ENCODE data around the gene REEP5. TPM values are rescaled to one million over a fixed set of nuclear protein-coding genes. Genes with fewer than 3 reads are reported as not detected.
A peak's percentile ranks its signal among the peaks of the same experiment; 100 is the strongest.
"Not testable (repeated sequence)": the region's sequence is repeated elsewhere in the genome, so short reads cannot be mapped to it uniquely, and the experiment has no call there.

REEP5 gene
- polyA plus RNA-seq, 1 donor (not counting 4 experiments of a cell fraction or from before 2014, with no cell fraction given): 298 TPM

GRCh38 chr5:112860929-112861637, 60.9 kb downstream of the REEP5 start, which contains the start of gene SRP19:
SRP19 (plus strand) TSS chr5:112861287; CDS start chr5:112861377, 90 bp downstream.
- Histone ChIP-seq H4K20me1 (ENCODE audit: control insufficient read depth, extremely low read depth, insufficient read depth, low read length) (no peaks in the 10 kb centered on the region), H2AFZ (ENCODE audit: control insufficient read depth, low read length) (peak within 1 kb of the TSS; percentile 92), H3K27ac (ENCODE audit: control insufficient read depth, insufficient read depth, low read length) (peak within 1 kb of the TSS; percentile 94), H3K36me3 (ENCODE audit: control insufficient read depth in 2 of 2, extremely low read depth in 1 of 2, insufficient read depth in 2 of 2, low read length in 2 of 2) (peaks cover 1 to 19% of the 10 kb centered on the region in 2 experiments), H3K9me1 (ENCODE audit: control insufficient read depth, extremely low read depth, insufficient read depth, low read length) (no peaks in the 10 kb centered on the region), H3K4me3 (ENCODE audit: control insufficient read depth in 2 of 3, extremely low read depth in 1 of 3, insufficient read depth in 2 of 3, low read depth in 1 of 3, low read length in 3 of 3) (peak within 1 kb of the TSS; percentile 81 to 100 (median 99)), H3K27me3 (ENCODE audit: control insufficient read depth, extremely low read depth, insufficient read depth, low read length) (no peaks in the 10 kb centered on the region), H3K4me1 (ENCODE audit: control insufficient read depth, extremely low read depth, insufficient read depth, low read length) (peaks cover 23% of the 10 kb centered on the region), H3K79me2 (ENCODE audit: control insufficient read depth, insufficient read depth, low read length) (peaks cover 40% of the 10 kb centered on the region), H3K4me2 (ENCODE audit: control insufficient read depth, extremely low read depth, insufficient read depth, low read depth, low read length) (peak within 1 kb of the TSS; percentile 96), H3K9me3 (ENCODE audit: control insufficient read depth, low read depth, low read length) (no peaks in the 10 kb centered on the region), H3K9ac (ENCODE audit: control insufficient read depth, extremely low read depth, insufficient read depth, low read length) (peak within 1 kb of the TSS; percentile 97)
- DNase-seq (ENCODE audit: low read depth, low spot score): peak; percentile 81
- no peak for TF ChIP-seq EZH2 (IDR thresholded peaks at IDR 0.05; ENCODE audit: low read length)
- TF ChIP-seq, protein P1, sequence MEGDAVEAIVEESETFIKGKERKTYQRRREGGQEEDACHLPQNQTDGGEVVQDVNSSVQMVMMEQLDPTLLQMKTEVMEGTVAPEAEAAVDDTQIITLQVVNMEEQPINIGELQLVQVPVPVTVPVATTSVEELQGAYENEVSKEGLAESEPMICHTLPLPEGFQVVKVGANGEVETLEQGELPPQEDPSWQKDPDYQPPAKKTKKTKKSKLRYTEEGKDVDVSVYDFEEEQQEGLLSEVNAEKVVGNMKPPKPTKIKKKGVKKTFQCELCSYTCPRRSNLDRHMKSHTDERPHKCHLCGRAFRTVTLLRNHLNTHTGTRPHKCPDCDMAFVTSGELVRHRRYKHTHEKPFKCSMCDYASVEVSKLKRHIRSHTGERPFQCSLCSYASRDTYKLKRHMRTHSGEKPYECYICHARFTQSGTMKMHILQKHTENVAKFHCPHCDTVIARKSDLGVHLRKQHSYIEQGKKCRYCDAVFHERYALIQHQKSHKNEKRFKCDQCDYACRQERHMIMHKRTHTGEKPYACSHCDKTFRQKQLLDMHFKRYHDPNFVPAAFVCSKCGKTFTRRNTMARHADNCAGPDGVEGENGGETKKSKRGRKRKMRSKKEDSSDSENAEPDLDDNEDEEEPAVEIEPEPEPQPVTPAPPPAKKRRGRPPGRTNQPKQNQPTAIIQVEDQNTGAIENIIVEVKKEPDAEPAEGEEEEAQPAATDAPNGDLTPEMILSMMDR (optimal IDR thresholded peaks at IDR 0.05 in 1 of 3, IDR thresholded peaks at IDR 0.05 in 1 of 3, conservative IDR thresholded peaks at IDR 0.05 in 1 of 3; ENCODE audit: extremely low read depth in 1 of 3, insufficient read depth in 2 of 3, low read length in 3 of 3): peak in 1 of 3 experiments; percentile 8
- peak; percentile 76 for FAIRE-seq
- dilution Hi-C loops (cut with MboI; ENCODE audit: extremely low pct_ligation_motif_present, low sequenced_read_pairs): no loop called here

DNA sequence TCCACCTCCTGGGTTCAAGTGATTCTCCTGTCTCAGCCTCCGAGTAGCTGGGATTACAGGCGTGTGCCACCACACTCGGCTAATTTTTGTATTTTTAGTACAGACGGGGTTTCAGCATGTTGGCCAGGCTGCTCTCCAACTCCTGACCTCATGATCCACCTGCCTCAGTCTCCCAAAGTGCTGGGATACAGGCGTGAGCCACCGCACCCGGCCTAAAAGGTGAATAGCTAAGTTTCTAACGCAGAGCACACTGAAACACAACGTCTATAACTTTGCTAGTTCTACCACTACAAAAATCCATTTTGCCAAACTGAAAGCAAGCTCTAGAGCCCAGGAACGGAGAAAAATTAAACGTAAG, 61.5 kb downstream of the REEP5 start:
- H3K27me3 ChIP-seq (ENCODE audit: control insufficient read depth, extremely low read depth, insufficient read depth, low read length); DNase-seq (ENCODE audit: low read depth, low spot score); dilution Hi-C loops (cut with MboI; ENCODE audit: extremely low pct_ligation_motif_present, low sequenced_read_pairs); H3K9me3 ChIP-seq (ENCODE audit: control insufficient read depth, low read depth, low read length); FAIRE-seq; H3K9me1 ChIP-seq (ENCODE audit: control insufficient read depth, extremely low read depth, insufficient read depth, low read length); H4K20me1 ChIP-seq (ENCODE audit: control insufficient read depth, extremely low read depth, insufficient read depth, low read length): not testable (repeated sequence)
- H3K36me3 ChIP-seq (ENCODE audit: control insufficient read depth in 2 of 2, extremely low read depth in 1 of 2, insufficient read depth in 2 of 2, low read length in 2 of 2): peaks cover 1 to 19% of the 10 kb centered on the region in 2 experiments
- H3K4me3 ChIP-seq (ENCODE audit: control insufficient read depth in 2 of 3, extremely low read depth in 1 of 3, insufficient read depth in 2 of 3, low read depth in 1 of 3, low read length in 3 of 3): peak overlapping the region; percentile 81 to 100 (median 99)
- peaks cover 23% of the 10 kb centered on the region for H3K4me1 ChIP-seq (ENCODE audit: control insufficient read depth, extremely low read depth, insufficient read depth, low read length)
- H2AFZ ChIP-seq (ENCODE audit: control insufficient read depth, low read length): peak overlapping the region; percentile 84
- H3K79me2 ChIP-seq (ENCODE audit: control insufficient read depth, insufficient read depth, low read length): peaks cover 38% of the 10 kb centered on the region
- H3K9ac ChIP-seq (ENCODE audit: control insufficient read depth, extremely low read depth, insufficient read depth, low read length): peak overlapping the region; percentile 97
- peak overlapping the region; percentile 96 for H3K4me2 ChIP-seq (ENCODE audit: control insufficient read depth, extremely low read depth, insufficient read depth, low read depth, low read length)
- peak overlapping the region; percentile 94 for H3K27ac ChIP-seq (ENCODE audit: control insufficient read depth, insufficient read depth, low read length)

All from keratinocyte (primary cell).